Suppressor macrophage (primary cell): ENCODE measurements around the gene HCRTR1.

ENCODE experiments used
- DNase-seq, 4 experiments: peaks; one replicate each; pipeline ENCODE4 v3.0.0-alpha.2; 2020 to 2022
- total RNA-seq, 17 experiments: gene quantifications; one replicate each; lab custom pipeline; 2026; ENCODE audit warnings: mixed read lengths in 6 of 17, inconsistent platforms in 3 of 17; lab: John Stamatoyannopoulos, UW

The HCRTR1 gene
- 0 to 1.4 (median 0) reads per million in 17 experiments for total RNA-seq

DNA sequence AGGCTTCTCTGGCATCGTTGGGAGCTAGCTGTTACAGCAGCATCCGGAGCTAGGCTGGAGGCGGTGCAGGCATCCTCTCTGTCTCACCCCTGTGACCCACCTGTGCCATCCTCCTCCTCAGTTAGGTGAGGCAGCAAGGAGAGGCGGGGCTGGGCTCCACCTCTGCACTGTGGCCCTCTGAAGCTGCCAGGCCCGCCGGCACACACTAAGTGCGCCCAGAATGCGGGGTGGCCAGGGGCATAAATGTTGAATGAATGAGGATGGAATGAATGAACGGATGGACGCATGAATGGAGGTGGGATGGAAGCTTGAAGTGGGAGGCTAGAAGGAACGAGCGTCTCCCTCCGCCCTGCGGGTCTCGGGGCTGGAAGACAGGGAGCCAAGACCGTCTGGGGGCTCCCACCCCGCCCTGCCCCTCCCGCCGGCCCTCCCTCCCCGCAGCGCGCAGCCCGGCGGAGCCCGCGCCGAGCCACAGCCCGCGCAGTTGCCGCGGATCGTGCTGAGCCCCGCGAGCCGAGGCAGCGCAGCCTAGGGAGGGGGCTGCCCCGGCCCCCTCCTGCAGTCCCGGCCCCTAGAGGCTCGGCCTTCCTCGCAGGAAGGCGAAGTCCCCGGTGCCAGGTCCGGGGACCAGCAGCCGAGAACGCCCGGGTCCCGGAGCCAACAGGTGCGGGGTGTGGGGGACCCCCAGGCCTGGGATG lies at the start of gene HCRTR1:
Gene HCRTR1, plus strand, starts transcription at position 472 of the 698 bp plus-strand sequence. CDS start 1,504 bp downstream, outside the sequence.
- DNase-seq, result no peak

DNA sequence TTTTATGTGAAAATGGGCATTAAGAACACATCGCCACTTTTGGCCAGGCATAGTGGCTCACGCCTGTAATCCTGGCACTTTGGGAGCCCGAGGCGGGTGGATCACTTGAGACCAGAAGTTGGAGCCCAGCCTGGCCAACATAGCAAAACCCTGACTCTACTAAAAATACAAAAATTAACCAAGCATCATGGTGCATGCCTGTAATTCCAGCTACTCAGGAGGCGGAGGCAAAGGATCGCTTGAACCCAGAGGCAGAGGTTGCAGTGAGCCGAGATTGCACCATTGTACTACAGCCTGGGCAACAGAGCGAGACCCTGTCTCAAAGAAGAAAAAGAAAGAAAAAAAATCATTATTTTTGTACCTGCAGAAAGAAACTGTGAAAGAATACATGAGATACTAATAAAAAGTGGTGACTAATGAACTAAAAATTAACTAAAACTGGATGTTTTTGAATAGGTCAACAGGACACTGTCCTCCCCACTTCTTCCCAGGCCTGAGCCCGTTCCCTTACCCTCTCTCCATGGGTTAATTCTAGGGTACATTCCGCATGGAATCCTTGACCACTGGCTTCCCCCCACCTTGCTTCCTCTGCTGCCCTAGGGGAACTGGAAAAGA lies 49.4 kb upstream of the HCRTR1 start:
- no peak for DNase-seq

DNA sequence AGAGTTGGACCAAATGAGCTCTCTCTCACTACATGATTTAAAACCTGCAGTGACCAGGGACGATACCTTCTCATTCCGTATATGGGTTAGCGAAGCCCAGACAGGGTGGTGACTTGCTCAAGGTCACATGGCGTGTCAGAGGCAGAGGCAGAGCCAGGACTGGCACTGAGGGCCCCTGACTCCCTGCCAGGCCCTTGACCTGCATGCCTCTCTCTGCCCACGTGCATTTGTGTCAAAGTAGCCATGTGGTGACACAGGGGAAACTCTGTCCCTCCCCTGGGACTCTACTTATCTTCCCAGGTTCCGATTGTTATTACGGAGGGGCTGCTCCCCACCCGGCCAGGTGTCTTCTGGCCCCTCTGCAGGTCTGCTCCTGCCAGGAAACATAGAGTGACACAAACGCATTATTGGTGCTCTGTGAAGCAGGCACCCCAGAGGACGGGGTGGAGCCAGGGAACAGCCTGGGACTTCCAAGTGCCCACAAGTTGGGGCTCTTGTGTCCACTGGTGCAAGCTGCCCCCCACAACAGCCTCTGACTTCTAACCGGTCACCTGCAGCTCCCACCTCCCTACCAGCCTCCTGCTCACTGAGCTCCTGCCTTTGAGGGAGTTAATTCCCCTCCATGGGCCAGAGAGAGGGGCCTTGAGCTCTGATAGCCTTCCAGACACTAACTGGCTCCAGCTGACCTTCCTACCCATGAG lies 48.4 kb upstream of the HCRTR1 start:
- no peak for DNase-seq

DNA sequence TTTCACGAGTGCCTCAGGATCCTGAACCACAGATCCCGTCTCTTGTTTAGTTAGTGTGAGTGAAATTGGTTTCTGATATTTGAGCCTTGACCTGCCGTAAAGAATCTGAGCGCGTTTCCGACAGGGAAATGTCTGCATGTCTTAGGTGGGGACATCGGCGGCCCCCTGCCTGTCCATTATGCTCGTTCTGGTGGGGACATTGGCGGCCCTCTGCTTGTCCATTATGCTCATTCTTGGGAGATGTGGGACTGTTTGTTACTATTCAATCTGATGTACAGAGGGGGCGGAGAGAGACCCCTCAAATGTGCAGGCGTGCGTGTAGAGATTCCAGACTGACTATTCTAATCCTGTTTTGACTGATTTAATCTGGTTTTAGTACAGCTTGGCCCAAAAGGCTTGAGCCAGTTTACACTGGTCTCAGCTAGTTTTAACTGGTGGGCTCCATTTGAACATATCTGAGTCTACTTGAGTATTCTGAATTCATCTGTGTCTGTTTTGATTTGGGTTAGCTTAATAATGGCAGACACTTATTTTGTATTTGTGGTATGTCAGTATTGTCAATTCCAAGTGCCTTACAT lies 47.8 kb upstream of the HCRTR1 start:
- no peak for DNase-seq

- DNase-seq, result no peak
Measured at GRCh38 chr1:31570228-31570627, 47.3 kb upstream of the HCRTR1 start.

- DNase-seq, result no peak
Measured at GRCh38 chr1:31570906-31571305, 46.6 kb upstream of the HCRTR1 start.

DNA sequence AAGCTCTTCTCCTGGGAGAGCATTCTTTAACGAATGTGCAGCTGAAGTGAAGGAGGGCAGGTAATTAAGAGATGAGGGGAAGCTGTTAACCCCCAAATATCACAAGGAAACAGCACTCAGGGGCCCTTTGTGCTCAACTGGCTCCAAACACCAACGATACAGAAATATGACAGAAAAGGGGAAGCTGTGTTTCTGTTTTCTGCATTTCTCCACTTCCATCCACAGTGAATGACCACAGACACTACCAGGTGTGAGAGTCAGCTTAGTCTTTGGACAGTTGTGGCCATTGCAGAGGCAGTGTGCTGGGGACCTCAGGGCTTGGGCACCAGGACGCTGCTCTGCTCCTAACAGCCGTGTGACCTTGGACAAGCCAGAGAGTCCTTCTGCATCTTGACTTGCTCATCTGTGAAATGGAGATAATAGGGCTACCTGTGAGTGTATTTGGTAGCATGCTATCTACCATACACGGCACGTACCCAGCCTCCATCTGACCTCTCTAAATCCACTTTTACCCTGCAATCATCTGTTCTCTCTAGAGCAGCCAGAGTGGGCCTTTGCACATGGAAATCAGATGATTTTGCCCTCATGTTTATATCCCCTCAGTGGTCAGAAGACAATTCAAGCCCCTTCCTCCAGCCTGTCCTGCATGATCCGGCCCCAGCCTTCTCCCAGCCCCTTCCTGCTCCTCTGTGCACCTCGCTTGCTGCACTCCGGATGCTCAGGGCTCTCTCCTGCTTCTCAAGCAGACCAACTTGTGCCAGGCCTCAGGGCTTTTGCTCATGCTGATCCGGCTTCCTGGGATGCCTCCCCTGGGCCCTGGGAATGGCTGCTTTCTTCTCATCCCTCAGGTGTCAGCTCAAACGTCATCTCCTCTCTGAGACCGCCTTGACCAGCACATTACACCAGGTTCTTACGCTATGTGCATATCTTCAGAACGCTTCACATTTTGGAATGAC lies 45.9 kb upstream of the HCRTR1 start:
- DNase-seq, result peak in 2 of 4 experiments; percentile 19 to 37

GRCh38 chr1:31572323-31573104 lies 45.0 kb upstream of the HCRTR1 start:
- DNase-seq, result peak in 3 of 4 experiments; percentile 40 to 47 (median 44)

DNA sequence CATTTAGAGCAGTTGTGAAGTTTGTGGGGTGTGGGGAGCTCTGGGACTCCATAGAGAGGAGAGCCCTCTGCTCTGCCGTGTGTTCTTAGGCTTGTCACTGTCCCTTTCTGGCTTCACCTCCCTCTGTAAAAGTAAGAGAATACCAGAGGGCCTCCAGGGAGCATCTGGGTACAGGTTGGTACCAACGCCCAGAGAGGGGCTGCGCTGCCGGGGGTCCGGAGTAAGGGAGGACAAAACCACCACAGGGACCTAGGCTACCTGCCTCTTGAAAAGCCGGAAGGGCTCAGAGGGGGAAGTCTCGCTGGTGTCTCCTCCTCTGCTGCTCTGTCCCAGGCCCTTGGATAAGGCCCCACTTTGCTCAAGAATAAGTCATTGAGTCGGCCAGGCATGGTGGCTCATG lies 44.2 kb upstream of the HCRTR1 start:
- no peak for DNase-seq

GRCh38 chr1:31574749-31575368 lies 42.6 kb upstream of the HCRTR1 start:
- DNase-seq, result no peak

DNA sequence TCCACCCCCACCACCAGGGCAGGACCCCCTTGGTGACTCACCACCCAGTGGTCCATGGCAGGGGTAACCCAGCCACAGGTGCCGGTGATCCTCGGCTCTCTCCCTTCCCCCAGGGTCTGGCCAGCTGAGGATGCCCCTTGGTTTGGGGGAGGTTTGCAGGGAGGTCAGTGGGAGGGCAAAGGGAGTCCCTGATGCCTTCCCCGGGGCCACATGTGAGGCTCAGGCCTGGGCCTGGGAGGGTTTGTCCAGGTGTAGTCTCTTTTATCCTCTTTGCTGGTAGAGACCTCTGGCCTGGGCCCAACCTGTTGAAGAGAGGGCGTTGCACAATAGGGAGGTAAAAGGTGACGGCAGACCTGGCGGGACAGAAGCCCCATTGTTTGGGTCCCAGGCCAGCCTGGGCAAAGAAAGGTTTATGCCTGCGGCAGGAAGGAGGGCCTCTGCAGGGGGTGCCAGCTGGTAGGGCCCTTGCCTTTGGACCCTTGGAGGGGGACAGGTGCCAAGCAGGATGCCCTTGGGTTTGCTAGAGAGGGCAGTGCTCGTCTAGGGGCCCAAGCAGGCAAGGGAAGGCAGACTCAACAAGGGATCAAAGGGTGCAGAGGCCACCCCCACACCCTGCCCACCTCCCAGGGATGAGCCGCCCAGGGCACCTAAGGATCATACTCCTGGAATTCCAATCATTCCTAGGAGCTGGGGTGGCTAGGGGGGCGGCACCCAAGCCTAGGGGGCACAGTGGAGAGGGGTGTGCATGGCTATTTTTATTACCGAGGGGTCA lies 41.9 kb upstream of the HCRTR1 start:
- DNase-seq, result no peak

DNA sequence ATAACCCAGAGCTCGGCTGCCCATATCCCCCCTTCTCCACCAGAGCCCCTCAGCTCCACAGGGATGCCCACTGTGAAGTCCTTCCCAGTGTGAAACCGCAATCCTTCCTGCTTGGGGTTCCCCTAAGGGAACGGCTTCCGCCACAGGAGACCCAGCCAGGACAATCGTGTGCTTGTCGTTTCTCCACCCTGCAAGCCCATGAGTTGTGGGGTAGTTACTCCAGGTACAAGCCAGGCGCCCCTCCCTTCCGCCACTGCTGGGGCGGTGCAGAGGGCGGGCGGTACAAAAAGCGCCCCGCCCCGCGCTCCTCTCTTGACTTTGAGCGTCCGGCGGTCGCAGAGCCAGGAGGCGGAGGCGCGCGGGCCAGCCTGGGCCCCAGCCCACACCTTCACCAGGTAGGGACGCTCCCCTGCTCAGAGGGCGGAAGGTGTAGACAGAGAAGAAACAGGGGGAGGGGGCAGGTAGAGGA lies 41.3 kb upstream of the HCRTR1 start, which contains the start of gene TINAGL1:
Gene TINAGL1, plus strand, starts transcription at position 315 of the 469 bp plus-strand sequence. CDS start 634 bp downstream, outside the sequence.
- DNase-seq, result peak in 1 of 4 experiments; percentile 28

GRCh38 chr1:31576743-31577455 lies 40.6 kb upstream of the HCRTR1 start:
- DNase-seq, result no peak

GRCh38 chr1:31577515-31578192 lies 39.8 kb upstream of the HCRTR1 start:
- DNase-seq, result no peak

DNA sequence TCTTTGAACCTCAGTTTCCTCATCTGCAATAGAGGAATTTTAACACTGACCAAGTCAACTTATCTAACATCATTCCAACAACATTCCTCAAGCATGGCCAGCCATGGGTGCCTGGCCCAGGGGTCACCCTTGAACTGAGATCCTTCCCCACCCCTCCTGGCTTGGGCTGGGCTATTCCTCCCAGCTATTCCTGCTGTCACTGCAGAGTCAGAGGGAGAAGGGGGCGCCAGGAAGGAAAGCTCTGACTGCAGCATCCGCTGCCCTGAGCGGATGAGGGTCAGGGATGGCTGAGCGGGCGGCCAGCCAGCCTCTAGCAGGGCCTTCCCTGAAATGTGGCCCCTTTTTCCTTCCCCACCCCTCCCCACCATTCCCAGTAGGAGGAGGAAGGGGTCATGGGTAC lies 38.1 kb upstream of the HCRTR1 start:
- no peak for DNase-seq

- no peak for DNase-seq
Measured at GRCh38 chr1:31580513-31580870, 37.0 kb upstream of the HCRTR1 start.

- DNase-seq, result no peak
Measured at GRCh38 chr1:31580891-31581603, 36.4 kb upstream of the HCRTR1 start.
